PFSK-1 (cell line): ENCODE data around the gene GART.

ENCODE experiments used
- FOXP2 ChIP-seq: optimal IDR thresholded peaks from 2 replicates; pipeline ENCODE3; 2011; ENCODE audit warnings: borderline replicate concordance, control low read depth, inconsistent platforms; ENCODE audit not compliant: insufficient read depth; ENCODE audit errors: extremely low read length, extremely low read depth
- POLR2AphosphoS5 ChIP-seq: IDR thresholded peaks from 2 replicates; pipeline ENCODE4 v1.6.1; 2012; ENCODE audit warnings: low read depth, mild to moderate bottlenecking, control low read depth, low read length, moderate library complexity
- SIN3A ChIP-seq: IDR thresholded peaks from 2 replicates; pipeline ENCODE4 v1.6.1; 2012; ENCODE audit warnings: mild to moderate bottlenecking, low read length, moderate library complexity, borderline replicate concordance; ENCODE audit not compliant: insufficient read depth
- TAF1 ChIP-seq: IDR thresholded peaks from 2 replicates; pipeline ENCODE4 v1.6.1; 2012; ENCODE audit warnings: low read length, control low read depth, borderline replicate concordance; ENCODE audit not compliant: insufficient read depth
- TF ChIP-seq, protein P1 (sequence below), 2 experiments: IDR thresholded peaks; 2 replicates each; pipeline versions ENCODE4 v1.6.1 to v1.8.0; 2011 to 2012; ENCODE audit warnings: low read depth in 2 of 2, low read length in 2 of 2, control low read depth in 1 of 2, inconsistent platforms in 1 of 2, mild to moderate bottlenecking in 1 of 2, moderate library complexity in 1 of 2; ENCODE audit not compliant: insufficient read depth in 1 of 2

GRCh38 chr21:33551664-33552063, 9.7 kb upstream of the GART start:
- no peak for TF ChIP-seq SIN3A
- no peak for TF ChIP-seq POLR2AphosphoS5
- TF ChIP-seq TAF1: no peak
- TF ChIP-seq FOXP2: no peak
- TF ChIP-seq, protein P1, sequence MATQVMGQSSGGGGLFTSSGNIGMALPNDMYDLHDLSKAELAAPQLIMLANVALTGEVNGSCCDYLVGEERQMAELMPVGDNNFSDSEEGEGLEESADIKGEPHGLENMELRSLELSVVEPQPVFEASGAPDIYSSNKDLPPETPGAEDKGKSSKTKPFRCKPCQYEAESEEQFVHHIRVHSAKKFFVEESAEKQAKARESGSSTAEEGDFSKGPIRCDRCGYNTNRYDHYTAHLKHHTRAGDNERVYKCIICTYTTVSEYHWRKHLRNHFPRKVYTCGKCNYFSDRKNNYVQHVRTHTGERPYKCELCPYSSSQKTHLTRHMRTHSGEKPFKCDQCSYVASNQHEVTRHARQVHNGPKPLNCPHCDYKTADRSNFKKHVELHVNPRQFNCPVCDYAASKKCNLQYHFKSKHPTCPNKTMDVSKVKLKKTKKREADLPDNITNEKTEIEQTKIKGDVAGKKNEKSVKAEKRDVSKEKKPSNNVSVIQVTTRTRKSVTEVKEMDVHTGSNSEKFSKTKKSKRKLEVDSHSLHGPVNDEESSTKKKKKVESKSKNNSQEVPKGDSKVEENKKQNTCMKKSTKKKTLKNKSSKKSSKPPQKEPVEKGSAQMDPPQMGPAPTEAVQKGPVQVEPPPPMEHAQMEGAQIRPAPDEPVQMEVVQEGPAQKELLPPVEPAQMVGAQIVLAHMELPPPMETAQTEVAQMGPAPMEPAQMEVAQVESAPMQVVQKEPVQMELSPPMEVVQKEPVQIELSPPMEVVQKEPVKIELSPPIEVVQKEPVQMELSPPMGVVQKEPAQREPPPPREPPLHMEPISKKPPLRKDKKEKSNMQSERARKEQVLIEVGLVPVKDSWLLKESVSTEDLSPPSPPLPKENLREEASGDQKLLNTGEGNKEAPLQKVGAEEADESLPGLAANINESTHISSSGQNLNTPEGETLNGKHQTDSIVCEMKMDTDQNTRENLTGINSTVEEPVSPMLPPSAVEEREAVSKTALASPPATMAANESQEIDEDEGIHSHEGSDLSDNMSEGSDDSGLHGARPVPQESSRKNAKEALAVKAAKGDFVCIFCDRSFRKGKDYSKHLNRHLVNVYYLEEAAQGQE (IDR thresholded peaks at IDR 0.05; ENCODE audit: insufficient read depth in 1 of 2, low read depth in 2 of 2, low read length in 2 of 2): no peak
